Activated CD8-positive, alpha-beta memory T cell treated with anti-CD3 and anti-CD28 coated beads, Interleukin-2, amount 50 U/mL, for 4 hours (primary cell): ENCODE results near the gene MOV10.

Experiments used
- DNase-seq: peaks from one replicate; pipeline ENCODE4 v3.0.0-alpha.2; 2020

The MOV10 gene

DNA sequence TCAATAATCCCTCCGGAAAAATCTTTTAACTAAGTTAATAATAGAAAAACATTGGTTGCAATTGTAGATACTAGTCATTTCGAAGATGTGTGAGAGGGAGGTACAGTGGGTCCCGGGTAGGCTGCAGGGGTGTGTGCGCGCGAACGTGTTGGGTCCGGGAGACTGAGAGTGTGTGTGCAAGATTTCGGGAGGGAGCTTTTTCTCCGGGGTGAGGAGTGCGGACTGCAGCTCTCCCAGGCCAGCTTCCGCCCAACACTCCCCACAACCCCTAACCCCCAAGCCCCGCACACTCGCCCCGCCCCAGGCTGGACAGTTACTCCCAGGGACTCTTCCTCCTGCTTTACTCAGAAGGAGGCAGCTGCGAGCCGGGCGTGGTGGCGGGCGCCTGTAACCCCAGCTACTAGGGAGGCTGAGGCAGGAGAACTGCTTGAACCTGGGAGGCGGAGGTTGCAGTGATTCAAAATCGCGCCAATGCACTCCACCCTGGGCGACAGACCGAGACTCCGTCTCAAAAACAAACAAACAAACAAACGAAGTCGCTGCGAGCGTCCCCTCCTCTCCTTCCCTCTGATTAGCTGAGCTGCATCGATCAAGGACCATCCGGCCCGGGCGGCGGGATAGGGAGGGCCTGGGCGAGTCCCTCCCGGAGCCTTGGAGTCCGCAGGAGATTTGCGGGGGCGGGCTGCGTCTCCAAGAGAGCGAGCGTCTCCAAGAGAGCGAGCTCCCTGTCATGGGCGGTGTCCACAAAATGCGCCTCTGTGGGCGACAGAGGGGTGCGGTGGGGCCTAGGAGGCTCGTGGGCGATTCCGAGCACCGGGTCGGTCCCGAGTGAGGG is 68.9 kb downstream of the MOV10 start:
- DNase-seq, result no peak

DNA sequence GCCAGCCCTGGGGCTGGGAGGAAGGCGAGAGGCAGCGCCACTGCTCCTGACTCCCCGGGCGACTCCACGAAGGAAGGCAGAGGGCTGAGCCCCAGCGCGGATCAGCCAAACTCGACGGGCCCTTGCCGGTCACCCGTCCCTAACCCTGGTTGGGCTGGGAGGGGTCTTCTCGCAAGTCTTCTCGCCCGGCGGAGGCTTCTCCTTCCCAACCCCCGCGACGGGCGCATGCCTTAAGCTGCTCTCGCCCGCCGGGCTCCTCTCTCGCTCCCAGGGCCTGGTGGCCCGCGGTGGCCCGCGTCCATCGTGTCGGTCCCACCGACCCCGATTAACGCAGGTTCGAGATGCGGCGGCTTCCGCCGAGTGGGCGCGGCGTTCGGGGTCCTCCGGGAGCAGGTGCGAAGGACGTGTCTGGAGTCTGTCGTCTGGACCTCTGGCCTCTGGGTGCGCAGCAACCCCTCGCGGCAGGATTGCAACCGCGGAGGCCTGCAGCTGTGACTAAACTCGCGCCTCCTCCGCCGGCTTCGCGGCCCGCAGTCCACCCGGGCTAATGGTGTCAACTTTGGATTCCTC is 69.6 kb downstream of the MOV10 start:
- no peak for DNase-seq

DNA sequence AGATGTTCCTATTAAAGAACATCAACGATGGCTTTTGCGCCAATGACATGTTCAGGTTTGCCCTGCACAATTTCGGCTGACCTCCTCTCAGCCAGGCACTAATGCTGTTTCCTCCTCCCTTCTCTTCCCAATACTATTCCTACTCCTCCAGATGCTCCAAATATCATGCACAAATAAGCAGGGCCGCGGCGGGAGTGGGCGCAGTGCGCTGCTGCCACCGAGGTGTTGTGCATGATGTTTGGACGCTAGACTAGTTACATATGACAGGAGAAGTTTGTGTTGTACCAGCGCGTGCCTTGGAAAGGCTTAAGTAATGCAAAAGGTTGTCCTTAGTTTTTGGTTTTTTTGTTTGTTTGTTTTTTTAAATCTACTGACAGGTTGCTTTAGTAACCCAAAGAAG is 73.9 kb downstream of the MOV10 start:
- no peak for DNase-seq
